AG04450 (cell line): ENCODE measurements around the gene ITGB1. TPM values are rescaled to one million over a fixed set of nuclear protein-coding genes. Genes with fewer than 3 reads are reported as not detected.
A peak's percentile ranks its signal among the peaks of the same experiment; 100 is the strongest.

Source experiments
- CTCF ChIA-PET: fragments of 300-600, 350-600 bp; formaldehyde crosslinking; extraction: SDS; loops from one replicate; lab custom pipeline; 2022; ENCODE audit warnings: antibody characterized with exemption, inconsistent platforms; lab: Charles Lee
- POLR2A ChIA-PET: fragments of 350-600 bp; formaldehyde crosslinking; extraction: SDS; loops from one replicate; lab custom pipeline; 2021; ENCODE audit warnings: antibody characterized with exemption, inconsistent platforms; lab: Yijun Ruan, JAX
- DNase-seq: peaks from one replicate; pipeline ENCODE4 v3.0.0-alpha.2; 2011; ENCODE audit warnings: low read depth, low spot score
- H3K27ac ChIP-seq: one replicate; pipeline ENCODE4 v1.5.1; 2012; ENCODE audit warnings: low read depth, low read length, control low read depth
- H3K27me3 ChIP-seq: one replicate; pipeline ENCODE4 v1.6.0; 2012; ENCODE audit warnings: low read length; ENCODE audit not compliant: control insufficient read depth, insufficient read depth
- H3K4me3 ChIP-seq: 2 replicates; pipeline ENCODE4 v1.5.1; 2011; ENCODE audit warnings: mild to moderate bottlenecking, low read depth, low read length, control low read depth
- H3K9me3 ChIP-seq: 2 replicates; pipeline ENCODE4 v1.5.1; 2012; ENCODE audit warnings: low read length; ENCODE audit not compliant: control insufficient read depth, insufficient read depth
- polyA plus RNA-seq: library from polyadenylated mRNA; depleted of rRNA; stranded (reverse); fragments of >200 nt; gene quantifications from 2 replicates; pipeline ENCODE4 v1.2.3, GENCODE V29; 2011
- TF ChIP-seq, protein P1 (sequence below): IDR thresholded peaks from 2 replicates; pipeline ENCODE4 v1.5.1; 2011; ENCODE audit warnings: low read depth, low read length, control low read depth, inconsistent platforms

ITGB1 gene
- polyA plus RNA-seq, 1 experiment = 2,796 TPM

DNA sequence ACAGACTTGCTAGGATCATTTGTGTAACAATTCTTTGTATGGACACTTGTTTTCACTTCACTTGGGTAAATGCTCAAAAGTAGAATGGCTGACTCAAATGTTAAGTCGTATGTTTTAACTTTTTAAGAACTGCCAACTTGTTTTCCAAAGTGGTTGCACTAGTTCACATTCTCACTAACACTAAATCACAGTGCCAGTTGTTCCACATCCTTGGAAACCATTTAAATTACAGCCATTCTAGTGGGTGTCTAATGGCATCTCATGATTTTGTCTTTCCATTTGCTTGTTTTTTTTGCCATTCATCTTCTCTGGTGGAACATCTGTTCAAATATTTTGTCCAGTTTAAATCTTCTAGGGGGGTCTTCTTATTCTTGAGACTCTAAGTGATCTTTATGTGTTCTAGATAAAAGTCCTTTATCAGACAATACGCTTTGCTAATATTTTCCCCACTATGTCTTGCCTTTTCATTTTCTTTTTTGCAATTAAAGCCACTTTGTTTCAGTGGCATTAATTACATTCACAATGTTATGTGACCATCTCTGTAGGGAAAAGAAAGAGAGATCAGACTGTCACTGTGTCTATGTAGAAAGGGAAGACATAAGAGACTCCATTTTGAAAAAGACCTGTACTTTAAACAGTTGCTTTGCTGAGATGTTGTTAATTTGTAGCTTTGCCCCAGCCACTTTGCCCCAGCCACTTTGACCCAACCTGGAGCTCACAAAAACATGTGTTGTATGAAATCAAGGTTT is 63.9 kb downstream of the ITGB1 start:
- H3K27ac ChIP-seq = no peak overlapping the region
- POLR2A ChIA-PET = no interaction called here
- TF ChIP-seq, protein P1, sequence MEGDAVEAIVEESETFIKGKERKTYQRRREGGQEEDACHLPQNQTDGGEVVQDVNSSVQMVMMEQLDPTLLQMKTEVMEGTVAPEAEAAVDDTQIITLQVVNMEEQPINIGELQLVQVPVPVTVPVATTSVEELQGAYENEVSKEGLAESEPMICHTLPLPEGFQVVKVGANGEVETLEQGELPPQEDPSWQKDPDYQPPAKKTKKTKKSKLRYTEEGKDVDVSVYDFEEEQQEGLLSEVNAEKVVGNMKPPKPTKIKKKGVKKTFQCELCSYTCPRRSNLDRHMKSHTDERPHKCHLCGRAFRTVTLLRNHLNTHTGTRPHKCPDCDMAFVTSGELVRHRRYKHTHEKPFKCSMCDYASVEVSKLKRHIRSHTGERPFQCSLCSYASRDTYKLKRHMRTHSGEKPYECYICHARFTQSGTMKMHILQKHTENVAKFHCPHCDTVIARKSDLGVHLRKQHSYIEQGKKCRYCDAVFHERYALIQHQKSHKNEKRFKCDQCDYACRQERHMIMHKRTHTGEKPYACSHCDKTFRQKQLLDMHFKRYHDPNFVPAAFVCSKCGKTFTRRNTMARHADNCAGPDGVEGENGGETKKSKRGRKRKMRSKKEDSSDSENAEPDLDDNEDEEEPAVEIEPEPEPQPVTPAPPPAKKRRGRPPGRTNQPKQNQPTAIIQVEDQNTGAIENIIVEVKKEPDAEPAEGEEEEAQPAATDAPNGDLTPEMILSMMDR = no peak
- H3K9me3 ChIP-seq = no peaks in the 10 kb centered on the region
- H3K4me3 ChIP-seq = no peak overlapping the region
- CTCF ChIA-PET = no interaction called here
- H3K27me3 ChIP-seq = no peaks in the 10 kb centered on the region
- no peak for DNase-seq

DNA sequence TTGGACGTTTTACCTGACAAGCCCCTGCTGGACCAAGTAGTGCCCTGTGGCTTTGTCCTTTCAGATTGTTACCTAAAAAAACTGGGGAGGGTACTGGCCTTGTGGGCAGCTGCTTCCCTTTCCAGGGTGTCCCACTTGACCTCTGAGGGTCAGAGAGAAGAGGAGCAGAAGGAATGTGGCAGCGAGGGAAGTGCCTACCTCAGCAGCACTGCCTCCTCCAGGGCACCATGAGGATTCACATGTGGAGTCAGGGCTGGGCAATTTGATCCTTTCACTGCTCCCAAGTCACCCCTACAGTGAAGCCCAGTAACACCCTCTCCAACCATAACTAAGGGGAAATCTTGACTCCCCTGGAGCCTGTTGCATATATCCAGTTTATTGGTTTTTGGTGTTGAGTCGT is 64.6 kb downstream of the ITGB1 start:
- no peak overlapping the region for H3K27ac ChIP-seq
- H3K9me3 ChIP-seq = no peaks in the 10 kb centered on the region
- POLR2A ChIA-PET = no interaction called here
- CTCF ChIA-PET = no interaction called here
- TF ChIP-seq, protein P1 = peak; percentile 25; the same call in 1 of the 2 replicates
- no peaks in the 10 kb centered on the region for H3K27me3 ChIP-seq
- H3K4me3 ChIP-seq = no peak overlapping the region
- no peak for DNase-seq

DNA sequence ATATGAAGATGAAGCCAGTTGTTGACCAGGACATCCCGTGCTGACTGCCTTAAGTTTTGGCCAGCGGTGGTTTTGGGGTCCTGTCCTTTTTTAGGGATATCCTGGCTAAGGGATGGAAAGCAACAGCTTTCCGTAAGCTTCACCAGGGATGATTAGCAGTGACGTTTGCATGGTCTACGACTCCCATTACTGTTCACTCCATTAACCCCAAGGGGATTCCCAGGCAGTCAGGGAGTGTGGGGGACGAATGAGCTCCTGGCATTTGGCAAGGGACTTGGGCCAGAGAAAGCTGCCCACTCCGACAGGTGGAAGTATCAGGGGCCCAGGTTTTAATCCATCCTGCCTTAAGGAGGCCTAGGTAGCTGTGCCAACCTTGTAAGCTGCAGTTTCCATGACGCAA is 66.8 kb downstream of the ITGB1 start:
- TF ChIP-seq, protein P1 = no peak
- no peak for DNase-seq
- CTCF ChIA-PET = no interaction called here
- no peak overlapping the region for H3K4me3 ChIP-seq
- POLR2A ChIA-PET = no interaction called here
- H3K27ac ChIP-seq = no peak overlapping the region
- H3K9me3 ChIP-seq = no peaks in the 10 kb centered on the region
- H3K27me3 ChIP-seq = no peaks in the 10 kb centered on the region

DNA sequence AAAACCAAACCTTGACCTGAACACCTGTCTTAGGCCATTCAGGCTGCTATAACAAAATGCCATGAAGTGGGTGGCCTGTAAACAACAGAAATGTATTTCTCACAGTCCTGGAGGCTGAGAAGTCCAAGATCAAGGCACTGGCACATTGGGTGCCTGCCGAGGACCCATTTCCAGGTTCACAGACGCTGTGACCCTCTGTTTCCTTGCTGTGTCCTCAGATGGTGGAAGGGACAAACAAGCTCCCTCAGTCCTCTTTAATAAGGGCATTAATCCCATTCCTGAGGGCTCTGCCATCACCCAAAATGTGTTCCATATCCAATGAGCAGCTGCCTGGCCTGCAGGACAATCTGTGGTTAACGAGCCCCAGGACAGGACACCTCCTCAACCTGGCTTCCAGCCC is 67.6 kb downstream of the ITGB1 start:
- Histone ChIP-seq H3K27ac (no peak overlapping the region), H3K27me3 (no peaks in the 10 kb centered on the region), H3K4me3 (no peak overlapping the region), H3K9me3 (no peaks in the 10 kb centered on the region)
- TF ChIP-seq, protein P1 = no peak
- CTCF ChIA-PET = interaction anchor here (1.2 kb wide), 1 partner anchor 118 kb away, joined by 4 read pairs; no protein-coding TSS in a partner anchor
- POLR2A ChIA-PET = no interaction called here
- DNase-seq = no peak

DNA sequence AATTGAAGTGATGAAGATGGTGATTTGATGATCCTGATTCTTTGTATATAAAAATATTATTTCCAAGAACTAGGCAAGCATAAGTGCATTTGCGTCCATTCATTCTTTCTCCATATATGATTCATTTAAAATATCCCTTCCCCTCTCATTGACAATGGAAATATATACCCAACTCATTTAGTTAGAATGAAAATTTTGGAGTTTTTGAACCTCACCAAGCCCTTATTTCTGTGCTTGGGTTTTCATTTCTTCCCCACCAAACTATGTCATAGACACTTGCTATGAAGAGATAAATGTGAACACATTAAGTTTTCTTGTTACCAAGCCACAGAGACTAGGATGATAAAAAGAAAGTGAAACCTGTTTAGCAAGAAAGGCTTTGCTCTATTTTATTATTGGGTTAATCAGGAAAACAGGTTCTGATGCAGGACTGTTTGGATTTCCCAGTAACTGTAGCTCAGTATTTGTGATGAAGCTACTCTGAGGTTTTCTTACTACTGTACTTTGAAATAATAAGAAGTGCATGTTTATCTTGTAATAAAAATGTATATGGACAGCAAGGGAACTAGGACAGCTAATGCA is 68.3 kb downstream of the ITGB1 start:
- TF ChIP-seq, protein P1 = no peak
- ChIA-PET POLR2A (no interaction called here), CTCF (interaction anchor here (1.2 kb wide), 1 partner anchor 119 kb away, joined by 4 read pairs; no protein-coding TSS in a partner anchor)
- H3K9me3 ChIP-seq = no peaks in the 10 kb centered on the region
- no peaks in the 10 kb centered on the region for H3K27me3 ChIP-seq
- H3K27ac ChIP-seq = no peak overlapping the region
- DNase-seq = no peak
- H3K4me3 ChIP-seq = no peak overlapping the region
